GM12892 (cell line): Measurements from ENCODE around the gene ISG20L2.

Experiments
- POLR2A ChIP-seq: IDR thresholded peaks from 2 replicates; pipeline ENCODE4 v1.6.1; 2011; ENCODE audit warnings: low read depth, low read length, control low read depth
- TAF1 ChIP-seq: IDR thresholded peaks from 2 replicates; pipeline ENCODE4 v1.6.1; 2011; ENCODE audit warnings: low read depth, mild to moderate bottlenecking, control low read depth, low read length, borderline replicate concordance

DNA sequence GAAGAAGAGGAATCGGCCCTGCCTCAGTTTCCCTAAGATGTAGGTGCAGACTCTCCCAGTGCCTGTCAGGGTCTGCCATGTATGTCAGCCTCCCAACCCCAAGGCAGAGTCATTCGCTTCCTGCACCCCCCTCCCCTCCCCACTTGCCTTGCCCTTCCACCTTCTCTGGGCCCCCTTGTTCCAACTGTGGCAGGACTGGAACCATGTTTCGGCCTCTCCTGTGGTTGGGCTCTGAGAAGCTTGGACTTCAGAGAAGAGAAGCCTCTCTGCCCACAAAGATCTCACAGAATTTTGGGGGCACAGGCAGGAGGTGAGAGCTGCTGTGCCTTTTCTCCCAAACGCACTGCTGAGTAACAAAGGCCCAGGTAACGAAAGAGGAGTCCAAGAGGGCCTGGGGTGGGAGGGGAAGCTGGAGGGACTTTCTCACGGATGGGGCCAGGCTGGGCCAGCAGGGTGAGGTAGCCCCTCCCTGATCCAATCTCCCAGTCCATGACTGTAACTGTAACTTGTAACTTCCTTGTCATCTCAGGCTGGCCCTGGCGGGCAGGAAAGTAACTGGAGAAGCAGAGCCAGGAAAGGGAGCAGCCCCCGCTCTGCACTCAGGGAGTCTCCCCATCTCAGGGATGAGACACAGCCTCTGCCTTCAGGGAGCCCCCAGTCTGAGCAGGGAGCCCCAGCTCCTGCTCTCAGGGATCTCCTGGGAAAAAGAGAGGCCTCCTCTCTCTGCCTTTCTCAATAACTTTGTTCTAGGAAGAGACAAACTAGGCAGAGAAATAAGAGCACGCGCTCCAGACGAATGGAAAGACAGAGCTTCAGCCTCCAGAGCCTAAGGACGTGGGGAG lies 34.5 kb downstream of the ISG20L2 start:
- TF ChIP-seq POLR2A = no peak
- TF ChIP-seq TAF1 = no peak
